HEK293 (cell line): ENCODE data around the gene PROCR.

Experiments
- FEZF1 ChIP-seq: fragments of 450-650 bp; formaldehyde crosslinking; IDR thresholded peaks from 2 replicates; pipeline ENCODE4 v1.5.1; 2016; ENCODE audit warnings: missing biosample characterization, missing genetic modification characterization
- TCF7L2 ChIP-seq: IDR thresholded peaks from 2 replicates; pipeline ENCODE4 v1.6.1; 2011; ENCODE audit warnings: low read depth, mild to moderate bottlenecking, inconsistent platforms, low read length, moderate library complexity, borderline replicate concordance
- YY1 ChIP-seq: fragments of 450-650 bp; formaldehyde crosslinking; IDR thresholded peaks from 2 replicates; pipeline ENCODE4 v1.5.1; 2018; ENCODE audit warnings: missing biosample characterization, missing genetic modification characterization
- ZBTB1 ChIP-seq: fragments of 450-650 bp; formaldehyde crosslinking; IDR thresholded peaks from 2 replicates; pipeline ENCODE4 v1.5.1; 2016; ENCODE audit warnings: missing biosample characterization, missing genetic modification characterization
- ZNF121 ChIP-seq: fragments of 450-650 bp; formaldehyde crosslinking; IDR thresholded peaks from 2 replicates; pipeline ENCODE4 v1.5.1; 2016; ENCODE audit warnings: missing biosample characterization, missing genetic modification characterization
- ZNF138 ChIP-seq: fragments of 450-650 bp; formaldehyde crosslinking; IDR thresholded peaks from 2 replicates; pipeline ENCODE4 v1.5.1; 2016; ENCODE audit warnings: missing biosample characterization, missing genetic modification characterization, borderline replicate concordance
- ZNF146 ChIP-seq: fragments of 450-650 bp; formaldehyde crosslinking; IDR thresholded peaks from 2 replicates; pipeline ENCODE4 v1.5.1; 2016; ENCODE audit warnings: missing biosample characterization, missing genetic modification characterization
- ZNF48 ChIP-seq: fragments of 450-650 bp; formaldehyde crosslinking; IDR thresholded peaks from 2 replicates; pipeline ENCODE4 v1.5.1; 2016; ENCODE audit warnings: missing biosample characterization, missing genetic modification characterization
- ZNF548 ChIP-seq: fragments of 450-650 bp; formaldehyde crosslinking; IDR thresholded peaks from 2 replicates; pipeline ENCODE4 v1.5.1; 2016; ENCODE audit warnings: missing biosample characterization, missing genetic modification characterization
- ZNF791 ChIP-seq: fragments of 450-650 bp; formaldehyde crosslinking; IDR thresholded peaks from 2 replicates; pipeline ENCODE4 v1.5.1; 2016; ENCODE audit warnings: missing biosample characterization, missing genetic modification characterization
- TF ChIP-seq, protein P1 (sequence below): fragments of 450-650 bp; formaldehyde crosslinking; IDR thresholded peaks from 2 replicates; pipeline ENCODE4 v1.5.1; 2016; ENCODE audit warnings: missing biosample characterization, missing genetic modification characterization
- TF ChIP-seq, protein P2 (sequence below): fragments of 450-650 bp; formaldehyde crosslinking; IDR thresholded peaks from 2 replicates; pipeline ENCODE4 v1.5.1; 2016; ENCODE audit warnings: missing biosample characterization, missing genetic modification characterization
- TF ChIP-seq, protein P3 (sequence below): fragments of 450-650 bp; formaldehyde crosslinking; IDR thresholded peaks from 2 replicates; pipeline ENCODE4 v1.5.1; 2016; ENCODE audit warnings: missing biosample characterization, missing genetic modification characterization

DNA sequence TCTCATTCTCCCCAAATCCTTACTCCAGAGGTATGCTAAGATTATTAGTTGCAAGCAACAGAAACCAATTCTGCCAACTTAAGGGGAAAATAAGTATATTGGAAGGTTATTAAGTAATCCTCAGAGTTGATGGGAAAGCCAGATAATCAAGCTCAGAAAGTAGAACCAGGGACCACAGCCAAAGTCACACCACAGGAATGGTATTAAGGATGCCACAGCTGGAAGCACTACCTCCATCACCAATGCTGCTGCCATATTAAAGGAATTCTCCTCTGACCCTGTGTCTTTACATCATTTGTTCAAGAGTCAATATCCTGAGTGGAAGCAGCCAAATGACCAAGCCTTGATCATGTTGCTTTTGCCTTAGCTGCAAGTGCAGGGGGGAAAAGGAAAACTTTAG, 9.9 kb downstream of the PROCR start:
- no peak for TF ChIP-seq ZNF48 (tag by site-specific recombination)
- TF ChIP-seq YY1 (tag by site-specific recombination), result no peak
- TF ChIP-seq ZNF138, result no peak
- TF ChIP-seq FEZF1 (tag by site-specific recombination), result no peak
- TF ChIP-seq ZBTB1, result no peak
- TF ChIP-seq, protein P1, sequence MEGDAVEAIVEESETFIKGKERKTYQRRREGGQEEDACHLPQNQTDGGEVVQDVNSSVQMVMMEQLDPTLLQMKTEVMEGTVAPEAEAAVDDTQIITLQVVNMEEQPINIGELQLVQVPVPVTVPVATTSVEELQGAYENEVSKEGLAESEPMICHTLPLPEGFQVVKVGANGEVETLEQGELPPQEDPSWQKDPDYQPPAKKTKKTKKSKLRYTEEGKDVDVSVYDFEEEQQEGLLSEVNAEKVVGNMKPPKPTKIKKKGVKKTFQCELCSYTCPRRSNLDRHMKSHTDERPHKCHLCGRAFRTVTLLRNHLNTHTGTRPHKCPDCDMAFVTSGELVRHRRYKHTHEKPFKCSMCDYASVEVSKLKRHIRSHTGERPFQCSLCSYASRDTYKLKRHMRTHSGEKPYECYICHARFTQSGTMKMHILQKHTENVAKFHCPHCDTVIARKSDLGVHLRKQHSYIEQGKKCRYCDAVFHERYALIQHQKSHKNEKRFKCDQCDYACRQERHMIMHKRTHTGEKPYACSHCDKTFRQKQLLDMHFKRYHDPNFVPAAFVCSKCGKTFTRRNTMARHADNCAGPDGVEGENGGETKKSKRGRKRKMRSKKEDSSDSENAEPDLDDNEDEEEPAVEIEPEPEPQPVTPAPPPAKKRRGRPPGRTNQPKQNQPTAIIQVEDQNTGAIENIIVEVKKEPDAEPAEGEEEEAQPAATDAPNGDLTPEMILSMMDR, result no peak
- TF ChIP-seq ZNF548 (tag by site-specific recombination), result no peak
- TF ChIP-seq, protein P2, sequence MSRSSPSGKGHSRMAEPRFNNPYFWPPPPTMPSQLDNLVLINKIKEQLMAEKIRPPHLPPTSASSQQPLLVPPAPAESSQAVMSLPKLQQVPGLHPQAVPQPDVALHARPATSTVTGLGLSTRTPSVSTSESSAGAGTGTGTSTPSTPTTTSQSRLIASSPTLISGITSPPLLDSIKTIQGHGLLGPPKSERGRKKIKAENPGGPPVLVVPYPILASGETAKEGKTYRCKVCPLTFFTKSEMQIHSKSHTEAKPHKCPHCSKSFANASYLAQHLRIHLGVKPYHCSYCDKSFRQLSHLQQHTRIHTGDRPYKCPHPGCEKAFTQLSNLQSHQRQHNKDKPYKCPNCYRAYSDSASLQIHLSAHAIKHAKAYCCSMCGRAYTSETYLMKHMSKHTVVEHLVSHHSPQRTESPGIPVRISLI (tag by site-specific recombination), result no peak
- no peak for TF ChIP-seq ZNF146 (tag by site-specific recombination)
- TF ChIP-seq ZNF121, result no peak
- no peak for TF ChIP-seq TCF7L2
- TF ChIP-seq, protein P3, sequence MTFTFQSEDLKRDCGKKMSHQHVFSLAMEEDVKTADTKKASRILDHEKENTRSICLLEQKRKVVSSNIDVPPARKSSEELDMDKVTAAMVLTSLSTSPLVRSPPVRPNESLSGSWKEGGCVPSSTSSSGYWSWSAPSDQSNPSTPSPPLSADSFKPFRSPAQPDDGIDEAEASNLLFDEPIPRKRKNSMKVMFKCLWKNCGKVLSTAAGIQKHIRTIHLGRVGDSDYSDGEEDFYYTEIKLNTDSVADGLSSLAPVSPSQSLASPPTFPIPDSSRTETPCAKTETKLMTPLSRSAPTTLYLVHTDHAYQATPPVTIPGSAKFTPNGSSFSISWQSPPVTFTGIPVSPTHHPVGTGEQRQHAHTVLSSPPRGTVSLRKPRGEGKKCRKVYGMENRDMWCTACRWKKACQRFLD, result no peak
- TF ChIP-seq ZNF791, result no peak
